Right lobe of liver (tissue), 4 donors: ENCODE results near the gene MIPEP.

Experiments used
- POLR2A ChIP-seq: fragments of 450-650 bp; IDR thresholded peaks from one replicate; pipeline ENCODE4 v1.6.1; 2017; ENCODE audit warnings: antibody characterized with exemption, mild to moderate bottlenecking
- TF ChIP-seq, protein P1 (sequence below), 4 donors: fragments of 200-600 bp in 3 of 4; fragments of 450-650 bp in 1 of 4; IDR thresholded peaks; one replicate each; pipeline versions ENCODE4 v1.5.1 to v1.8.0; 2016 to 2022; ENCODE audit warnings: antibody characterized with exemption in 4 of 4, mild to moderate bottlenecking in 2 of 4
- donor health status: DM: no; HTN: no; CAD: no.
- donor health status: DM: no; HTN: no; CAD: no.
- donor health status: DM: no; HTN: yes; CAD: no.

GRCh38 chr13:23760000-23760399, 129.2 kb downstream of the MIPEP start:
- no peak for TF ChIP-seq POLR2A
- TF ChIP-seq, protein P1, sequence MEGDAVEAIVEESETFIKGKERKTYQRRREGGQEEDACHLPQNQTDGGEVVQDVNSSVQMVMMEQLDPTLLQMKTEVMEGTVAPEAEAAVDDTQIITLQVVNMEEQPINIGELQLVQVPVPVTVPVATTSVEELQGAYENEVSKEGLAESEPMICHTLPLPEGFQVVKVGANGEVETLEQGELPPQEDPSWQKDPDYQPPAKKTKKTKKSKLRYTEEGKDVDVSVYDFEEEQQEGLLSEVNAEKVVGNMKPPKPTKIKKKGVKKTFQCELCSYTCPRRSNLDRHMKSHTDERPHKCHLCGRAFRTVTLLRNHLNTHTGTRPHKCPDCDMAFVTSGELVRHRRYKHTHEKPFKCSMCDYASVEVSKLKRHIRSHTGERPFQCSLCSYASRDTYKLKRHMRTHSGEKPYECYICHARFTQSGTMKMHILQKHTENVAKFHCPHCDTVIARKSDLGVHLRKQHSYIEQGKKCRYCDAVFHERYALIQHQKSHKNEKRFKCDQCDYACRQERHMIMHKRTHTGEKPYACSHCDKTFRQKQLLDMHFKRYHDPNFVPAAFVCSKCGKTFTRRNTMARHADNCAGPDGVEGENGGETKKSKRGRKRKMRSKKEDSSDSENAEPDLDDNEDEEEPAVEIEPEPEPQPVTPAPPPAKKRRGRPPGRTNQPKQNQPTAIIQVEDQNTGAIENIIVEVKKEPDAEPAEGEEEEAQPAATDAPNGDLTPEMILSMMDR (IDR thresholded peaks at IDR 0.05) = no peak
